ENCODE data around the gene TMEM8B. TPM values are rescaled to one million over a fixed set of nuclear protein-coding genes. Genes with fewer than 3 reads are reported as not detected.

Gene TMEM8B
- total RNA-seq, 1 donor from 2014 or later: 44.4 TPM

GRCh38 chr9:35806101-35806500 lies 22.9 kb upstream of the TMEM8B start:
- no peaks in the 10 kb centered on the region for H3K4me1 Mint-ChIP-seq
- DNase-seq (ENCODE audit: low spot score in 2 of 2, unreplicated experiment in 2 of 2): no peak
- H3K27me3 Mint-ChIP-seq (ENCODE audit: low read depth): no peaks in the 10 kb centered on the region
- TF ChIP-seq CTCF (IDR thresholded peaks at IDR 0.05; ENCODE audit: unreplicated experiment): no peak
- no peak overlapping the region for H3K4me3 Mint-ChIP-seq
- no peak overlapping the region for H3K27ac Mint-ChIP-seq
- peaks cover 28% of the 10 kb centered on the region for H3K36me3 Mint-ChIP-seq
- H3K9me3 Mint-ChIP-seq: no peaks in the 10 kb centered on the region

- no peak for DNase-seq (ENCODE audit: low spot score in 2 of 2, unreplicated experiment in 2 of 2)
- no peak for TF ChIP-seq CTCF (IDR thresholded peaks at IDR 0.05; ENCODE audit: unreplicated experiment)
- peaks cover 14% of the 10 kb centered on the region for H3K4me1 Mint-ChIP-seq
- peaks cover 16% of the 10 kb centered on the region for H3K36me3 Mint-ChIP-seq
- no peak overlapping the region for H3K4me3 Mint-ChIP-seq
- H3K9me3 Mint-ChIP-seq: no peaks in the 10 kb centered on the region
- no peaks in the 10 kb centered on the region for H3K27me3 Mint-ChIP-seq (ENCODE audit: low read depth)
- no peak overlapping the region for H3K27ac Mint-ChIP-seq
These were observed 20.6 kb upstream of the TMEM8B start for GRCh38 chr9:35808433-35808832.

DNA sequence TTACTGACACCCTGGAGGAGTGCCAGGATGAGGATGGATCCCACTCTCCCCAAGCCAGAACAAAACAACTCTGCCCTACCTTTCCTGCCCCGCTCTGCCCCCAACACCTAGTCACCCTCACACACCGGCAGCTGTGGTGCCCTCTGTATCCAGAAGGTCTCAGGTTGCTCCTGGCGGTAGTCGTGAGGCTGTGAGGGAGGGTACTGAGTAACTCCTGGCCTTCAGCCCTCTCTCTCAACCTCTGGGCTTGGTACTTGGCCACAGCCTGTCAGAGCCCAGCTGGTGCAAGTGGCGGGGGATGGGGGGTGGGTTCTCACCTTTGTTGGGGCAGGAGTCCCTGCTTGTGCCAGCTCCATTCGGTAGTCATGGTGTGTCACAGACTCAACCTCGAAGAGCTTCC lies 18.9 kb upstream of the TMEM8B start:
- Mint-ChIP-seq H3K9me3 (no peaks in the 10 kb centered on the region), H3K4me1 (peaks cover 24% of the 10 kb centered on the region), H3K27ac (no peak overlapping the region), H3K27me3 (ENCODE audit: low read depth) (no peaks in the 10 kb centered on the region), H3K4me3 (no peak overlapping the region), H3K36me3 (peaks cover 12% of the 10 kb centered on the region)
- no peak for TF ChIP-seq CTCF (IDR thresholded peaks at IDR 0.05; ENCODE audit: unreplicated experiment)
- no peak for DNase-seq (ENCODE audit: low spot score in 2 of 2, unreplicated experiment in 2 of 2)

DNA sequence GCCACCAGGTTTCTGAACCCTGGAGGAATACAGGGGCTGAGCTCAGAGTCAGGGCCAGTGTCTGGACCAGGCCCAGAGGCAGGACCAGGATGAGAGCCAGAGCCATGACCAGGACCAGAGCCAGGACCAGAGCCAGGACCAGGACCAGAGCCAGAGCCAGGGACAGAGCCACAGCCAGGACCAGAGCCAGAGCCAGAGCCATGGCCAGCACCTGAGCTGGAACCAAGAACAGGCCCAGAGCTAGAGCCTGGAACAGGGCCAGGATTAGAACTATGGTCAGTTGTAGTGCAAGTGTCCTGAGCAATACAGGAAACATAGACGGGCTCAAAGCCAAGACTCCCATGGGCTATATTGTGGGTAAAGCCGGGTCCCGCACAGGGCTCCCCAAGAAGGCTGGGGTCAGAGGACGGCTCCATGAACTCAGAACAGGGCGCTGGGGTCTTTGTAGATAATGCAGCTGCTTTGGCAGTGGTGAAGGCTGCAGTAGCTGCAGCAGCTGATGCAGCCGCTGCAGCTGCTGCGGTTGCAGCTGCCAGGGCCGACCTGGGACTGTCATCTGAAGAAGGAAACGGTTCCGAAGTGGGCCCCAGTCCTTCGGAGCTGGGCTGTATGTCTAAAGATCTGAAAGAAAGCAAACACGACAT lies 17.5 kb upstream of the TMEM8B start:
- no peaks in the 10 kb centered on the region for H3K9me3 Mint-ChIP-seq
- peaks cover 29% of the 10 kb centered on the region for H3K4me1 Mint-ChIP-seq
- H3K27ac Mint-ChIP-seq: peak overlapping the region; percentile 92
- no peak for DNase-seq (ENCODE audit: low spot score in 2 of 2, unreplicated experiment in 2 of 2)
- peak overlapping the region; percentile 84 for H3K4me3 Mint-ChIP-seq
- H3K27me3 Mint-ChIP-seq (ENCODE audit: low read depth): no peaks in the 10 kb centered on the region
- no peak for TF ChIP-seq CTCF (IDR thresholded peaks at IDR 0.05; ENCODE audit: unreplicated experiment)
- H3K36me3 Mint-ChIP-seq: peaks cover 7% of the 10 kb centered on the region

DNA sequence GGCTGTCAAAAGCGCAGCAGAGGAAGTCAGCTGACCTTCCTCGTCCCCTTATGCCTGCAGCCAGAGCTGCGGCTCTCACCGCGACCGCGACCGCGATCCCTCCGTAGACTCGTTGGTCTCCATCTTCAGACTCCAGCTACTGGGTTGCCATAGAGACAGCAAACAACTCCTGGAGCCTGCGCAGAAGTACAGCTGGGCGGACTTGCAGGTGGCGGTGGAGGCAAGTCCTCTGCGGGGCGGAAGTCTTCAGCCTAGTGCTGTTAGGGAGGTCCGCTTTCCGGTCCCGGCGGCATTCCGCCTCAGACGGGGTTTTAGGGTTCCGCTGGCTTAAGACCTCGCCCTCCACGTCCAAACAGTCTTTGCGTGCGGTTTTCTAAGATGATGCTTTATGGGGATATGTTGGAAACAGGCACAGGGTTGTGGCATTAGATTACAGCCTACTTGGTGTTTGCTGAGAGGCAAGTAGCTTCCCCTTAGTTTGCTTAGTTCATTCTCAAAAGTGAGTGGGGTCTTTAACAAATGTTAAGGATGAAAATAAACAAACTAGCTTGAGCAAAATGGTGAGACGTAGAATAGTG lies 16.9 kb upstream of the TMEM8B start, which contains the start of gene SPAG8:
Gene SPAG8 (minus strand): TSS at position 238 of the 578 bp plus-strand sequence. CDS start 115 bp downstream, at position 123.
- Mint-ChIP-seq H3K9me3 (no peaks in the 10 kb centered on the region), H3K4me1 (peaks cover 29% of the 10 kb centered on the region), H3K27ac (peak within 1 kb of the TSS; percentile 92), H3K27me3 (ENCODE audit: low read depth) (no peaks in the 10 kb centered on the region), H3K36me3 (peaks cover 3% of the 10 kb centered on the region), H3K4me3 (peak within 1 kb of the TSS; percentile 84)
- DNase-seq (ENCODE audit: low spot score in 2 of 2, unreplicated experiment in 2 of 2): peak; percentile 66 to 86
- TF ChIP-seq CTCF (IDR thresholded peaks at IDR 0.05; ENCODE audit: unreplicated experiment): no peak
